Natural killer cell (primary cell): ENCODE data around the gene ZNF385D. TPM values are rescaled to one million over a fixed set of nuclear protein-coding genes. Genes with fewer than 3 reads are reported as not detected.

Source experiments
- ATAC-seq, 3 donors: fragments of 150-1000 bp in 2 of 3; fragments of 200-7000 bp in 1 of 3; cut with Tn5 transposase; 1 replicate in 1 of 3; 2 replicates in 2 of 3; pipeline ENCODE4 v1.10.0; 2021; ENCODE audit warnings: mild to moderate bottlenecking in 2 of 3, moderate library complexity in 2 of 3
- DNase-seq, 2 donors: peaks; one replicate each; pipeline versions ENCODE4 v3.0.0 to v3.0.0-alpha.2; 2013 to 2021; ENCODE audit warnings: mixed read lengths in 1 of 2
- H3K27ac ChIP-seq: one replicate; pipeline ENCODE4 v1.5.1; 2013; ENCODE audit warnings: mild to moderate bottlenecking, low read length
- H3K27me3 ChIP-seq: one replicate; pipeline ENCODE4 v1.6.1; 2013; ENCODE audit warnings: low read length; ENCODE audit not compliant: control insufficient read depth, insufficient read depth
- H3K36me3 ChIP-seq: one replicate; pipeline ENCODE4 v1.6.1; 2013; ENCODE audit warnings: low read length; ENCODE audit not compliant: control insufficient read depth, insufficient read depth
- H3K4me1 ChIP-seq: one replicate; pipeline ENCODE4 v1.6.1; 2013; ENCODE audit warnings: low read length; ENCODE audit not compliant: control insufficient read depth, insufficient read depth
- H3K4me3 ChIP-seq: one replicate; pipeline ENCODE4 v1.5.1; 2013; ENCODE audit warnings: low read length
- H3K9me3 ChIP-seq: one replicate; pipeline ENCODE4 v1.6.1; 2013; ENCODE audit warnings: low read length; ENCODE audit not compliant: control insufficient read depth, insufficient read depth
- H3K27ac Mint-ChIP-seq, 2 donors: one replicate each; pipeline ENCODE4 v1.8.0; 2022; ENCODE audit warnings: mild to moderate bottlenecking in 2 of 2, mixed read lengths in 2 of 2, moderate library complexity in 1 of 2
- H3K27me3 Mint-ChIP-seq, 2 donors: one replicate each; pipeline ENCODE4 v1.8.0; 2022; ENCODE audit warnings: low read depth in 2 of 2, mixed read lengths in 2 of 2
- H3K36me3 Mint-ChIP-seq: one replicate; pipeline ENCODE4 v1.8.0; 2022; ENCODE audit warnings: mixed read lengths
- H3K4me1 Mint-ChIP-seq, 2 donors: one replicate each; pipeline ENCODE4 v1.8.0; 2022; ENCODE audit warnings: mixed read lengths in 2 of 2
- H3K4me3 Mint-ChIP-seq: one replicate; pipeline ENCODE4 v1.8.0; 2022; ENCODE audit warnings: mild to moderate bottlenecking, moderate library complexity, mixed read lengths
- H3K9me3 Mint-ChIP-seq, 2 donors: one replicate each; pipeline ENCODE4 v1.8.0; 2022; ENCODE audit warnings: mixed read lengths in 2 of 2
- CTCF ChIP-seq: fragments of 200-600 bp; IDR thresholded peaks from one replicate; pipeline ENCODE4 v1.8.0; 2022; ENCODE audit warnings: antibody characterized with exemption
- WGBS: methylation state at CpG from one replicate; pipeline ENCODE4 v1.1.7; 2013; ENCODE audit warnings: missing lambda C conversion rate; ENCODE audit not compliant: insufficient coverage; 5-methylcytosine and 5-hydroxymethylcytosine counted together
- intact Hi-C: fragments of 100-400 bp; cut with micrococcal nuclease; formaldehyde crosslinking; loops from one replicate; pipeline ENCODE4 v1.14.2; 2022
- total RNA-seq, 4 donors: library from RNA; stranded (reverse); fragments of 120-200 nt in 1 of 4; gene quantifications; one replicate each; pipeline versions ENCODE4 v1.2.3 to v1.2.4, GENCODE V29; 2013 to 2022

The ZNF385D gene
- total RNA-seq, 3 donors from 2014 or later (not counting 1 experiment from before 2014, with no cell fraction given), result 0.02 to 0.31 (median 0.25) TPM

- ATAC-seq (no peak), DNase-seq (no peak)
- Histone ChIP-seq H3K4me1 (no peaks in the 10 kb centered on the region), H3K9me3 (peaks cover 4% of the 10 kb centered on the region), H3K27me3 (no peaks in the 10 kb centered on the region), H3K27ac (no peak overlapping the region), H3K4me3 (no peak overlapping the region), H3K36me3 (no peaks in the 10 kb centered on the region)
- no peak overlapping the region for H3K27ac Mint-ChIP-seq
- intact Hi-C loops, result no loop called here
- H3K9me3 Mint-ChIP-seq, result peaks cover 18 to 21% of the 10 kb centered on the region in 2 donors
- H3K36me3 Mint-ChIP-seq, result no peaks in the 10 kb centered on the region
- no peak for TF ChIP-seq CTCF
- no peaks in the 10 kb centered on the region for H3K27me3 Mint-ChIP-seq
- H3K4me1 Mint-ChIP-seq, result no peaks in the 10 kb centered on the region
- H3K4me3 Mint-ChIP-seq, result no peak overlapping the region
- 68% methylated on average over 1 of the region's 3 CpGs for WGBS
Observed at GRCh38 chr3:21705769-21706168, 45.2 kb downstream of the ZNF385D start.

GRCh38 chr3:21704796-21705195 lies 46.2 kb downstream of the ZNF385D start:
- TF ChIP-seq CTCF, result no peak

GRCh38 chr3:21703291-21703690 lies 47.7 kb downstream of the ZNF385D start:
- H3K27ac Mint-ChIP-seq, result no peak overlapping the region
- H3K27ac ChIP-seq, result no peak overlapping the region
- H3K27me3 ChIP-seq, result no peaks in the 10 kb centered on the region
- 83% methylated on average over 1 of the region's 2 CpGs for WGBS
- H3K36me3 ChIP-seq, result no peaks in the 10 kb centered on the region
- H3K9me3 ChIP-seq, result peaks cover 4% of the 10 kb centered on the region
- ATAC-seq, result no peak
- intact Hi-C loops, result no loop called here
- no peak for DNase-seq
- TF ChIP-seq CTCF, result no peak
- no peaks in the 10 kb centered on the region for H3K36me3 Mint-ChIP-seq
- H3K4me1 ChIP-seq, result no peaks in the 10 kb centered on the region
- H3K4me3 Mint-ChIP-seq, result no peak overlapping the region
- no peaks in the 10 kb centered on the region for H3K4me1 Mint-ChIP-seq
- H3K9me3 Mint-ChIP-seq, result peaks cover 12 to 16% of the 10 kb centered on the region in 2 donors
- no peaks in the 10 kb centered on the region for H3K27me3 Mint-ChIP-seq
- no peak overlapping the region for H3K4me3 ChIP-seq

More at GRCh38 chr3:21704796-21705195, 46.2 kb downstream of the ZNF385D start:
- H3K9me3 ChIP-seq, result peaks cover 4% of the 10 kb centered on the region
- Mint-ChIP-seq H3K27ac (no peak overlapping the region), H3K4me1 (no peaks in the 10 kb centered on the region), H3K27me3 (no peaks in the 10 kb centered on the region), H3K36me3 (no peaks in the 10 kb centered on the region), H3K9me3 (peaks cover 15 to 18% of the 10 kb centered on the region in 2 donors), H3K4me3 (no peak overlapping the region)
- H3K4me3 ChIP-seq, result no peak overlapping the region
- H3K4me1 ChIP-seq, result no peaks in the 10 kb centered on the region
- ATAC-seq, result no peak
- H3K27ac ChIP-seq, result no peak overlapping the region
- 71% methylated on average over 1 of the region's 1 CpG for WGBS
- intact Hi-C loops, result no loop called here
- no peaks in the 10 kb centered on the region for H3K27me3 ChIP-seq
- no peak for DNase-seq
- no peaks in the 10 kb centered on the region for H3K36me3 ChIP-seq

- H3K4me1 Mint-ChIP-seq, result no peaks in the 10 kb centered on the region
- DNase-seq (no peak), ATAC-seq (no peak)
- 44% methylated on average over 2 of the region's 3 CpGs for WGBS
- peaks cover 8 to 11% of the 10 kb centered on the region in 2 donors for H3K9me3 Mint-ChIP-seq
- Histone ChIP-seq H3K4me3 (no peak overlapping the region), H3K27ac (no peak overlapping the region), H3K36me3 (no peaks in the 10 kb centered on the region), H3K4me1 (no peaks in the 10 kb centered on the region), H3K9me3 (peaks cover 8% of the 10 kb centered on the region), H3K27me3 (no peaks in the 10 kb centered on the region)
- no peaks in the 10 kb centered on the region for H3K27me3 Mint-ChIP-seq
- no peak overlapping the region for H3K27ac Mint-ChIP-seq
- intact Hi-C loops, result no loop called here
- H3K36me3 Mint-ChIP-seq, result peaks cover 7% of the 10 kb centered on the region
- no peak overlapping the region for H3K4me3 Mint-ChIP-seq
- no peak for TF ChIP-seq CTCF
Observed at GRCh38 chr3:21697707-21698106, 53.3 kb downstream of the ZNF385D start.
